Measurements from ENCODE around the gene DSC3.

Gene DSC3

GRCh38 chr18:30945761-30946160 lies 96.8 kb downstream of the DSC3 start:
- Histone ChIP-seq H3K27me3 (no peaks in the 10 kb centered on the region), H3K9me3 (peaks cover 16% of the 10 kb centered on the region), H3K4me2 (no peak overlapping the region), H3K9ac (no peak overlapping the region), H3K4me3 (no peak overlapping the region), H4K20me1 (no peaks in the 10 kb centered on the region), H3K4me1 (no peaks in the 10 kb centered on the region), H3K36me3 (no peaks in the 10 kb centered on the region), H3K27ac (no peak overlapping the region)
- no peak for TF ChIP-seq Cebpa-rat (IDR thresholded peaks at IDR 0.05)

DNA sequence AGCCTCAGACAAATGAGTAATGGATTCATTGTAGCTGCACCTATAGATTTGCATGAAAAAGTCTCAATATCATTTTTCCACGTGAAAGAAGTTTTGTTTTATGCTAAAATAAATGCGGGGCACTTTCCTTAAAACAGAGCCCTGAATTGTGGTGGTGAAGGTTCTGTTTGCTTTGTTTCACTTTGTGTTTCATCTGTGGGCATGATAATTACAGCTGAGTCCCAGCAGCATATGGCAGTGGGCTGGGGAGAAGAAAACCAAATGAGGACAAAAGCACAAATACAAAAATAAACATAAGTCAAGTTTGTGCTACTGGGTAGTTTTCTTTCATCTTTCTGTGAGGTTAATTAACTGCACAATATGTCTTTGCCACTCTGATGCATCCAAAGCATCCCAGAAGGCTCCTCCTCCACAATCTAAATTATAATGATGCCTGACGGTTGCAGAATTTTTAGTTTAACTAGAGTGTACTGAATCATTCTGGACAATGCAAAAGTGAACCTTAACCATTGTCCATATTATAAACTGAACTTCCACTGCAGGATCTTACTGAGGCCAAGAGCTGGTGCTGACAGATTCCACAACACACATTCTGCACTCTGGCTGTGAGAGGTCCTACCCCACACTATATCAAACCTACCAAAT lies 97.6 kb downstream of the DSC3 start:
- no peaks in the 10 kb centered on the region for H3K27me3 ChIP-seq
- H3K4me3 ChIP-seq = no peak overlapping the region
- no peak overlapping the region for H3K4me2 ChIP-seq
- TF ChIP-seq Cebpa-rat (IDR thresholded peaks at IDR 0.05) = no peak
- H3K9ac ChIP-seq = no peak overlapping the region
- H3K27ac ChIP-seq = no peak overlapping the region
- H4K20me1 ChIP-seq = no peaks in the 10 kb centered on the region
- H3K9me3 ChIP-seq = peaks cover 20% of the 10 kb centered on the region
- H3K36me3 ChIP-seq = no peaks in the 10 kb centered on the region
- no peaks in the 10 kb centered on the region for H3K4me1 ChIP-seq

- Histone ChIP-seq H3K4me2 (no peak overlapping the region), H3K27me3 (no peaks in the 10 kb centered on the region), H4K20me1 (no peaks in the 10 kb centered on the region), H3K36me3 (no peaks in the 10 kb centered on the region), H3K27ac (no peak overlapping the region), H3K4me3 (no peak overlapping the region), H3K9me3 (peaks cover 20% of the 10 kb centered on the region), H3K9ac (no peak overlapping the region), H3K4me1 (no peaks in the 10 kb centered on the region)
- no peak for TF ChIP-seq Cebpa-rat (IDR thresholded peaks at IDR 0.05)
These were observed 101.5 kb downstream of the DSC3 start for GRCh38 chr18:30940952-30941539.
